K562 (cell line): ENCODE measurements around the gene STAT6. TPM values are rescaled to one million over a fixed set of nuclear protein-coding genes. Genes with fewer than 3 reads are reported as not detected.

Experiments
- E2F8 ChIP-seq: fragments of 450-650 bp; IDR thresholded peaks from 2 replicates; pipeline ENCODE4 v1.7.1; 2018; ENCODE audit warnings: mild to moderate bottlenecking, low read depth; ENCODE audit not compliant: partially characterized antibody
- EGR1 ChIP-seq: fragments of 450-650 bp; conservative IDR thresholded peaks from 2 replicates; pipeline ENCODE4 v1.6.1; 2017; ENCODE audit warnings: mild to moderate bottlenecking
- HNRNPL ChIP-seq: fragments of 200-400 bp; formaldehyde crosslinking; IDR thresholded peaks from 2 replicates; pipeline ENCODE4 v1.6.1; 2017; ENCODE audit warnings: low read depth, mild to moderate bottlenecking, low read length
- KLF16 ChIP-seq: IDR thresholded peaks from 2 replicates; pipeline ENCODE4 v1.6.1; 2016; ENCODE audit warnings: antibody characterized with exemption
- MAFG ChIP-seq: fragments of 450-650 bp; conservative IDR thresholded peaks from 2 replicates; pipeline ENCODE4 v1.6.1; 2016; ENCODE audit warnings: missing genetic modification characterization, missing compliant biosample characterization
- NR2C2 ChIP-seq, 2 experiments: fragments of 200-800 bp in 1 of 2; sonication (Bioruptor generic) in 1 of 2; sonication (generic) in 1 of 2; formaldehyde crosslinking in 1 of 2; IDR thresholded peaks; 2 replicates each; pipeline versions ENCODE4 v1.6.1 to v1.8.0; 2016 to 2022; ENCODE audit warnings: mild to moderate bottlenecking in 1 of 2, missing compliant biosample characterization in 1 of 2, missing genetic modification characterization in 1 of 2, missing genetic modification reagents in 1 of 2
- POLR2A ChIP-seq: fragments of 450-650 bp; conservative IDR thresholded peaks from 2 replicates; pipeline ENCODE4 v1.6.1; 2016
- POLR2AphosphoS5 ChIP-seq: IDR thresholded peaks from 2 replicates; pipeline ENCODE4 v1.6.1; 2011; ENCODE audit warnings: mild to moderate bottlenecking, low read depth, low read length, moderate library complexity; ENCODE audit not compliant: control insufficient read depth, insufficient read depth
- PRMT5 ChIP-seq: sonication (generic); formaldehyde crosslinking; IDR thresholded peaks from 2 replicates; pipeline ENCODE4 v1.5.0; 2020; ENCODE audit warnings: missing genetic modification reagents
- PTRF ChIP-seq: fragments of 450-650 bp; IDR thresholded peaks from 2 replicates; pipeline ENCODE4 v1.6.1; 2016; ENCODE audit warnings: mild to moderate bottlenecking, missing genetic modification characterization, missing compliant biosample characterization
- RB1 ChIP-seq: fragments of 450-650 bp; IDR thresholded peaks from 2 replicates; pipeline ENCODE4 v1.6.1; 2017; ENCODE audit warnings: low read depth, mild to moderate bottlenecking
- RBFOX2 ChIP-seq: fragments of 200-400 bp; formaldehyde crosslinking; IDR thresholded peaks from 2 replicates; pipeline ENCODE4 v1.6.1; 2017; ENCODE audit warnings: low read depth, mild to moderate bottlenecking, low read length, moderate library complexity
- SMAD4 ChIP-seq: fragments of 250-450 bp; sonication (Bioruptor Pico); conservative IDR thresholded peaks from 2 replicates; pipeline ENCODE4 v1.8.0; 2021; ENCODE audit warnings: inconsistent platforms, mild to moderate bottlenecking, moderate library complexity
- SP1 ChIP-seq: sonication (generic); formaldehyde crosslinking; IDR thresholded peaks from 2 replicates; pipeline ENCODE4 v1.8.1; 2022; ENCODE audit warnings: mild to moderate bottlenecking, missing genetic modification reagents
- USF1 ChIP-seq: sonication (generic); formaldehyde crosslinking; IDR thresholded peaks from 2 replicates; pipeline ENCODE4 v1.9.0; 2022; ENCODE audit warnings: mild to moderate bottlenecking, missing genetic modification reagents
- ZEB2 ChIP-seq: fragments of 450-650 bp; IDR thresholded peaks from 2 replicates; pipeline ENCODE4 v1.6.1; 2016
- ZMIZ1 ChIP-seq, 2 experiments: fragments of 150-350 bp in 1 of 2; IDR thresholded peaks; 2 replicates each; pipeline ENCODE4 v1.6.1; 2012 to 2016; ENCODE audit warnings: low read depth in 2 of 2, low read length in 2 of 2, mild to moderate bottlenecking in 1 of 2, moderate library complexity in 1 of 2
- ZNF121 ChIP-seq: sonication (generic); formaldehyde crosslinking; conservative IDR thresholded peaks from 2 replicates; pipeline ENCODE4 v1.8.0; 2022; ENCODE audit warnings: missing genetic modification reagents
- ZNF668 ChIP-seq: fragments of 250-450 bp; sonication (Bioruptor Pico); IDR thresholded peaks from 2 replicates; pipeline ENCODE4 v1.8.0; 2022; ENCODE audit warnings: mild to moderate bottlenecking, inconsistent platforms
- polyA plus RNA-seq, 8 experiments: library from polyadenylated mRNA; depleted of rRNA in 4 of 8; stranded (reverse) in 5 of 8; unstranded in 3 of 8; fragments of >200 nt; fragmentation: Nextera tagmentation in 2 of 8; fragmentation: Illumina TruSeq in 1 of 8; extraction: Ambion mirVana in 2 of 8; extraction: Trizol in 1 of 8; gene quantifications; 2 replicates each; pipeline versions ENCODE4 v1.2.1 to v1.2.3, GENCODE V29; 2011 to 2014; ENCODE audit warnings: inconsistent platforms in 1 of 8, missing spikeins in 1 of 8
- total RNA-seq, 7 experiments: library from RNA; depleted of rRNA in 6 of 7; stranded (reverse); fragments of >200 nt in 6 of 7; fragmentation: Illumina TruSeq in 2 of 7; extraction: Trizol in 2 of 7; gene quantifications; 2 replicates each; pipeline versions ENCODE4 v1.2.1 to v1.2.3, GENCODE V29; 2011 to 2021; ENCODE audit warnings: low replicate concordance in 1 of 7
- TF ChIP-seq, protein P1 (sequence below): fragments of 450-650 bp; IDR thresholded peaks from 2 replicates; pipeline ENCODE4 v1.6.1; 2016

Gene STAT6
- total and polyA plus RNA-seq, 9 of the 15 experiments (the other 6 are each of a cell fraction or from before 2014, with no cell fraction given): 2.4 to 49.5 (median 26.5) TPM

GRCh38 chr12:57093415-57094207 is 17.6 kb downstream of the STAT6 start (continued):
- TF ChIP-seq RBFOX2 (peak; percentile 68), ZNF121 (CRISPR knock-in tag) (no peak), POLR2A (peak; percentile 60; the same call in 1 of the 2 replicates), NR2C2 (CRISPR knock-in tag; IDR thresholded peaks at IDR 0.05) (no peak; the same call in 1 of the 2 replicates), NR2C2 (tag; IDR thresholded peaks at IDR 0.05) (no peak), MAFG (tag) (0 out of 2 replicates have a peak, but pooled peaks have one; percentile 18), ZMIZ1 (IDR thresholded peaks at IDR 0.05; ENCODE audit: low read depth in 2 of 2, low read length in 2 of 2) (no peak), EGR1 (peak; percentile 98), E2F8 (no peak), ZNF668 (no peak), RB1 (peak; percentile 54; the same call in 1 of the 2 replicates), SMAD4 (CRISPR knock-in tag) (0 out of 2 replicates have a peak, but pooled peaks have one; percentile 15), POLR2AphosphoS5 (peak; percentile 60; the same call in 1 of the 2 replicates), SP1 (CRISPR knock-in tag) (0 out of 2 replicates have a peak, but pooled peaks have one; percentile 29), ZEB2 (no peak), HNRNPL (0 out of 2 replicates have a peak, but pooled peaks have one; percentile 49), KLF16 (no peak), USF1 (CRISPR knock-in tag) (0 out of 2 replicates have a peak, but pooled peaks have one; percentile 12), PTRF (tag) (no peak), PRMT5 (CRISPR knock-in tag) (no peak)
- TF ChIP-seq, protein P1, sequence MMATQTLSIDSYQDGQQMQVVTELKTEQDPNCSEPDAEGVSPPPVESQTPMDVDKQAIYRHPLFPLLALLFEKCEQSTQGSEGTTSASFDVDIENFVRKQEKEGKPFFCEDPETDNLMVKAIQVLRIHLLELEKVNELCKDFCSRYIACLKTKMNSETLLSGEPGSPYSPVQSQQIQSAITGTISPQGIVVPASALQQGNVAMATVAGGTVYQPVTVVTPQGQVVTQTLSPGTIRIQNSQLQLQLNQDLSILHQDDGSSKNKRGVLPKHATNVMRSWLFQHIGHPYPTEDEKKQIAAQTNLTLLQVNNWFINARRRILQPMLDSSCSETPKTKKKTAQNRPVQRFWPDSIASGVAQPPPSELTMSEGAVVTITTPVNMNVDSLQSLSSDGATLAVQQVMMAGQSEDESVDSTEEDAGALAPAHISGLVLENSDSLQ: peak; percentile 44; the same call in 1 of the 2 replicates
